ENCODE data around the gene LIN7C. TPM values are rescaled to one million over a fixed set of nuclear protein-coding genes. Genes with fewer than 3 reads are reported as not detected.

Gene LIN7C
- total and polyA plus RNA-seq, 8 donors: 5.1 to 22.1 (median 13.7) TPM

DNA sequence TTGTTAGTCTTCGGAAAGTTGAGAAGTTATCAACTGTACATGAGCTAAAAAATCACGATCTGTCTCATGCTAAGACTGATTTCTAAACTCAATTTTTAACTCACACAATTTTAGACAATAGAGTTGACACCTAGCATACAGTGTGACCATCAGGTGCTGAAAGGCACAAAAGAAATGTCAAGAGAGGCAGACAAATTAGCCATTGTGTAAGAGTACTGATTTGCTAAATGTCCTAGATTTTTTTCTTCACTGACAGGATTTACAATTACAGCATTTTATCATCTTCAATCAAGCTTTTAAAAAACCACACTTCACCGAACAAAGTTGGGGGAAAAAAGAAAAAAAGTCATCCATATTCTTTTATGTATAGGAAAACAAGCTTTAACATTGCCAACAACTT, 40.9 kb downstream of the LIN7C start:
- intact Hi-C loops (cut with DNase I): loop anchor here (10.0 kb wide), 1 partner anchor 91 kb away; no protein-coding TSS in a partner anchor
- DNase-seq (no peak), ATAC-seq (no peak), FAIRE-seq (no peak)
- Histone ChIP-seq H3K36me3 (no peaks in the 10 kb centered on the region), H3K4me3 (peak overlapping the region in 1 of 4 donors; percentile 13), H3K27ac (peak overlapping the region; percentile 35 to 95 (median 64)), H3K27me3 (no peaks in the 10 kb centered on the region), H3K4me1 (peaks cover 28 to 65% (median 56%) of the 10 kb centered on the region in 3 donors), H3K9me3 (no peaks in the 10 kb centered on the region)
- WGBS, 2 donors: 15 to 16% methylated on average over 3 of the region's 3 CpGs
- TF ChIP-seq, protein P1, sequence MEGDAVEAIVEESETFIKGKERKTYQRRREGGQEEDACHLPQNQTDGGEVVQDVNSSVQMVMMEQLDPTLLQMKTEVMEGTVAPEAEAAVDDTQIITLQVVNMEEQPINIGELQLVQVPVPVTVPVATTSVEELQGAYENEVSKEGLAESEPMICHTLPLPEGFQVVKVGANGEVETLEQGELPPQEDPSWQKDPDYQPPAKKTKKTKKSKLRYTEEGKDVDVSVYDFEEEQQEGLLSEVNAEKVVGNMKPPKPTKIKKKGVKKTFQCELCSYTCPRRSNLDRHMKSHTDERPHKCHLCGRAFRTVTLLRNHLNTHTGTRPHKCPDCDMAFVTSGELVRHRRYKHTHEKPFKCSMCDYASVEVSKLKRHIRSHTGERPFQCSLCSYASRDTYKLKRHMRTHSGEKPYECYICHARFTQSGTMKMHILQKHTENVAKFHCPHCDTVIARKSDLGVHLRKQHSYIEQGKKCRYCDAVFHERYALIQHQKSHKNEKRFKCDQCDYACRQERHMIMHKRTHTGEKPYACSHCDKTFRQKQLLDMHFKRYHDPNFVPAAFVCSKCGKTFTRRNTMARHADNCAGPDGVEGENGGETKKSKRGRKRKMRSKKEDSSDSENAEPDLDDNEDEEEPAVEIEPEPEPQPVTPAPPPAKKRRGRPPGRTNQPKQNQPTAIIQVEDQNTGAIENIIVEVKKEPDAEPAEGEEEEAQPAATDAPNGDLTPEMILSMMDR (IDR thresholded peaks at IDR 0.05): no peak

DNA sequence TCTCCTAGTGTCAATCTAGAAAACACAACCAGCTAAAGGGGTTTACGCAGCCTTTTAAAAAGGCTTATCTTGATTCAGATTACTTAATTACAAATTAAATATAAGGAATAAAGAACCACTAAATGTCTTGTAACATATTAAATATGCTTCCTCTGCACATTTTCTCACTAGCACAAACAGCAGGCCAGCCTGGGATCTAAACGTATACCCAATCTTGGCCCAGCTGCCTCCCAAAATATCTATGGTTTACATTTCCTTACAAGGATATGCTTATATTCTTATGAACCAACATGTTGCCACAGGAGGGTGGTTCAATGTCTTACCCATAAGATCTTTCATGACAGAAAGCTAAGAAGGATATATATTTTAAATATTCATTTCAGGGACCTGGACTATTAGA, 41.7 kb downstream of the LIN7C start:
- FAIRE-seq: no peak
- Histone ChIP-seq H3K27ac (peak overlapping the region; percentile 35 to 95 (median 64)), H3K4me3 (peak overlapping the region in 1 of 4 donors; percentile 13), H3K27me3 (no peaks in the 10 kb centered on the region), H3K4me1 (peaks cover 36 to 67% (median 63%) of the 10 kb centered on the region in 3 donors), H3K9me3 (no peaks in the 10 kb centered on the region), H3K36me3 (no peaks in the 10 kb centered on the region)
- TF ChIP-seq, protein P1 (IDR thresholded peaks at IDR 0.05): no peak
- ATAC-seq: no peak
- intact Hi-C loops (cut with DNase I): loop anchor here (10.0 kb wide), 1 partner anchor 90 kb away; no protein-coding TSS in a partner anchor
- DNase-seq: no peak
- WGBS, 2 donors: 21 to 22% methylated on average over 2 of the region's 2 CpGs

DNA sequence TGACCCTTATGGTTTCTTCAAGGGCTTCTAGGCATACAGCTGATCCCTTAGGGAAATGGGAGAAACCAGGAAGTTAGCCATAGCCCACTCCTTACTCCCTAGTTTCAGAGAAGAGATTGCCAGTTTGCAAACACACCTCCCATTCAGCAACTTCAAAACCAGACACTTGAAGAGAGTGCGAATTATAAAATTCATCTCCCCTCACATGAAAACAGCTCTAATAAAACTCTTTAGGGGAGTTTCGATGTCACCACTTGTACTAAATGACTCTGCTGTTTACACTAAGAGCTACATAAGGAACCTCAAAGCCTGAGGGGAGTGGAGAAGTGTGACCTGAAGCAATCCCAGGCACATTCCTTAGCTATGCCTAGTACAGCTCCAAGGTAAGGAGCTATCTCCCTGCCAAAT, 42.3 kb downstream of the LIN7C start:
- peak overlapping the region in 1 of 4 donors; percentile 0 for H3K4me3 ChIP-seq
- H3K9me3 ChIP-seq: no peaks in the 10 kb centered on the region
- 23 to 26% methylated on average over 2 of the region's 2 CpGs for WGBS, 2 donors
- TF ChIP-seq, protein P1 (IDR thresholded peaks at IDR 0.05): no peak
- peak in 2 of 6 donors; percentile 20 to 32 for DNase-seq
- H3K4me1 ChIP-seq: peaks cover 40 to 67% (median 63%) of the 10 kb centered on the region in 3 donors
- ATAC-seq: peak in 3 of 4 donors; percentile 27 to 39 (median 32)
- no peaks in the 10 kb centered on the region for H3K27me3 ChIP-seq
- intact Hi-C loops (cut with DNase I): loop anchor here (10.0 kb wide), 1 partner anchor 89 kb away; no protein-coding TSS in a partner anchor
- FAIRE-seq: no peak
- peak overlapping the region; percentile 35 to 95 (median 70) for H3K27ac ChIP-seq
- H3K36me3 ChIP-seq: no peaks in the 10 kb centered on the region

DNA sequence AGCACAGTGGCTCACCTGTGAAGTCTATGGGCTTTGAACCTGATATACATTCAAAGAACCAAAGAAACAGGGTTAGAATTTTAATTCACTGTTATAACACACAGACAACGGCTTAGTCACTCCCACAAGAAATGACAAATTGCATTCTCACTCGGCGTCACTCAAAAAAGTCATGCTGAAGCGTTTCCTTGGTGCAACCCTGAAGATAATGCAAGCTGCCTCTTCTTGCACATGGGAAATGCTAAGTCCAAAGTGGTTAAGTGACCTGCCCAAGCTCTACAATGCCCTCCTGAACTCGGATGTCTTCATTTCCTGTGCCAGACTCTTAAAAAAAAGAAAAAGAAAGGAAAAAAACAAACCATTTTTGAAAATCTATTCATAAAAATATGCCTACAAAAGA, 44.0 kb downstream of the LIN7C start:
- intact Hi-C loops (cut with DNase I): loop anchor here (10.0 kb wide), 1 partner anchor 88 kb away; no protein-coding TSS in a partner anchor
- Histone ChIP-seq H3K27ac (peak overlapping the region in 2 of 4 donors; percentile 93 to 95), H3K36me3 (no peaks in the 10 kb centered on the region), H3K4me1 (peaks cover 48 to 70% (median 64%) of the 10 kb centered on the region in 3 donors), H3K4me3 (no peak overlapping the region), H3K9me3 (no peaks in the 10 kb centered on the region), H3K27me3 (no peaks in the 10 kb centered on the region)
- WGBS, 2 donors: 25 to 37% methylated on average over 5 of the region's 5 CpGs
- FAIRE-seq (no peak), ATAC-seq (no peak), DNase-seq (no peak)
- TF ChIP-seq, protein P1 (IDR thresholded peaks at IDR 0.05): no peak
